NCI-H146 treated with DMSO at 0.1 percent for 48 hours (cell line): ENCODE measurements around the gene FKBP6.
"Not testable (repeated sequence)": the region's sequence is repeated elsewhere in the genome, so short reads cannot be mapped to it uniquely, and the experiment has no call there.

ENCODE experiments used
- DNase-seq: peaks from one replicate; lab custom pipeline; 2025; ENCODE audit not compliant: unreplicated experiment; lab: John Stamatoyannopoulos, UW

Gene FKBP6

GRCh38 chr7:73391396-73391795, 63.4 kb downstream of the FKBP6 start:
- no peak for DNase-seq

DNA sequence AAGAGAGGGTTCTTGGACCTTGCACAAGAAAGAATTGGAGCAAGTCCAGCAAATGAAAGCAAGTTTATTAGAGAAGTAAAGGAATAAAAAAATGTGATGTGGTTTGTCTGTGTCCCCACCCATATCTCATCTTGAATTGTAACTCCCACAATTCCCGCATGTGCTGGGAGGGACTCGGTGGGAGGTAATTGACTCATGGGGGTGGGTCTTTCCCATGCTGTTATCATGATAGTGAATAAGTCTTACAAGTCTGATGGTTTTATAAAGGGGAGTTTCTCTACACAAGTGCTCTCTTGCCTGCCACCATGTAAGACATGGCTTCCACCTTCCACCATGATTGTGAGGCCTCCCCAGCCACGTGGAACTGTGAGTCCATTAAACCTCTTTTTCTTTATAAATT, 66.5 kb downstream of the FKBP6 start:
- DNase-seq = no peak

DNA sequence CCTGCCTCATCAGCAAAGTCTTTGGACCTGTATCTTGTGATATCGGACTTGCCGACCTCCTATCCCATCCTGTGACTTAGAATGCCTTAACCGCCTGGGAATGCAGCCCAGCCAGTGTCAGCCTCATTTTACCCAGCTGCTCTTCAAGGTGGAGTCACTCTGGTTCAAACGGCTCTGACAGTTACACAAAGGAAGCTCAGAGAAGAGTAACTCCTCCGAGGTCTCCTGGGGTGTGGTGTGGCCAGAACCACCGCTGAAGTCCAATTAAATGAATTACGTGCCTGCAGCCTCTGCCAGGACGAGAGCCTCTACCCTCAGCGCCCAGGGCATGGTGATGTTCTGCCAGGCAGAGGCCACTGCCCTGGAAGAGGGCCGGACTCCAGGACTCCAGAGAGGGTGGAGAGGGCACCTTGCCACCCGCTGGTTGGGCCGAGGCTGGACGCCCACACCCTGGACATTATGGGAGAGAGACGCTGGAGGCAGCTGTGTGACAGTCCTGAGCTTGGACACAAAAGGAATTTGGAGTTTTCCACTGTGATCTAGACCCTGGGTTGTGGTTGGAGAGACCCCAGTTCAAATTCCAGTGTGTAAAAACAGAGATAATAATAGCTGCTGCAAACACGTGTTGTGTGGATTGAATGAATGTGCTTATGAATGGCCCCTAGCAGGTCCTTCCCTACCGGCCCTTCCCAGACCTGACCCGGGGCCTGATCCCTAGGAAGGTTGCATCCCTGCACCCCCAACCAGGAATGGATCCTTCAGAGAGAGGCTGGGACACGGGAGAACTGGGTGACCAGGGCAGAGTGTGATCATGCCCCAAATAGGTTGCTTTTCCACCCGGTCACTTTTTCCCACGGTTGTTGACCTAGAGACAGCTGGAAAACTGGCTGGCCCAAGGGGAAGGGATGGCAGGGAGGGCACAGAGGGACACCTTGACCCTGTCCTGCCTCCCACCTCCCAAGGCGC, 67.9 kb downstream of the FKBP6 start:
- DNase-seq = no peak

- no peak for DNase-seq
Measured at GRCh38 chr7:73397521-73398281, 69.7 kb downstream of the FKBP6 start.

DNA sequence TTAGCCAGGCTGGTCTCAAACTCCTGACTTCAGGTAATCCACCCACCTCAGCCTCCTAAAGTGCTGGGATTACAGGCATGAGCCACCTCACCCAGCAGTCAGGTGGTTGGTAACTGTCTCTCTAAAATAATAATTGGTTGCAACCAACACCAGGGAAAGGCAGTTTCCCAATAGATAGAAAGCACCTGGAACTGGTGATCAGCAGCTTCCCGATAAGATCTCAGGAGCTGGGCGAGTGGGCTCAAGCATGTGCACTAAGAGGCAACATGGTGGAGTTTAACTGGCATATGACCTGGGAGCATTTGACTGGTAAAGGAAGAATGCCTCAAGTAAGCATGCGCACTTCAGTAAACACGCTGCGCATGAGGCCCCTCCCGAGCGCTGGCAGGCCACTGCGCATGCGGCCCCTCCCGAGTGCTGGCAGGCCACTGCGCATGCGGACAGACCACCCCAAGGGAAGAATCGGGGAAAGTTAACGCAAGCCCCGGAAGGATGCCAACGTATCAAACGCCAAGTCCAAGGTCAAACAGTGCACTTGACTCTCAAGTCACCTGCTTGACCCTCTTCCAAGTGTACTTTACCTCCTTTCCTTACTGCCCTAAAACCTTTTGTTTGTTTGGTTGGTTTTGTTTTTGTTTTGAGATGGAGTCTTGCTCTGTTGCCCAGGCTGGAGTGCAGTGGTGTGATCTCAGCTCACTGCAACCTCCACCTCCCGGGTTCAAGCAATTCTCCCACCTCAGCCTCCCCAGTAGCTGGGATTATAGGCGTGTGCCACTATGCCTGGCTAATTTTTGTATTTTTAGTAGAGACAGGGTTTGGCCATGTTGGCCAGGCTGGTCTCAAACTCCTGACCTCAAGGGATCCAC, 71.5 kb downstream of the FKBP6 start:
- DNase-seq = not testable (repeated sequence)

- not testable (repeated sequence) for DNase-seq
Measured at GRCh38 chr7:73404860-73405259, 76.9 kb downstream of the FKBP6 start.
